GM19043 (cell line): Measurements from ENCODE around the gene AADACL4.
"Not testable (repeated sequence)": the region's sequence is repeated elsewhere in the genome, so short reads cannot be mapped to it uniquely, and the experiment has no call there.

Experiments
- ATAC-seq: cut with Tn5 transposase; IDR thresholded peaks from one replicate; pipeline ENCODE4 v1.9.1; 2021; ENCODE audit warnings: low read depth; ENCODE audit not compliant: unreplicated experiment

The AADACL4 gene

GRCh38 chr1:12708396-12709090 lies 64.7 kb downstream of the AADACL4 start:
- no peak for ATAC-seq

- no peak for ATAC-seq
Observed at GRCh38 chr1:12709091-12709491, 65.2 kb downstream of the AADACL4 start.

GRCh38 chr1:12709696-12710095 lies 65.8 kb downstream of the AADACL4 start:
- ATAC-seq, result no peak

- no peak for ATAC-seq
Observed at GRCh38 chr1:12711536-12711935, 67.7 kb downstream of the AADACL4 start.

- no peak for ATAC-seq
Observed at GRCh38 chr1:12712076-12712475, 68.2 kb downstream of the AADACL4 start.

GRCh38 chr1:12712929-12713328 lies 69.0 kb downstream of the AADACL4 start:
- ATAC-seq, result no peak

GRCh38 chr1:12713651-12714050 lies 69.8 kb downstream of the AADACL4 start:
- ATAC-seq, result not testable (repeated sequence)

GRCh38 chr1:12714710-12715475 lies 71.0 kb downstream of the AADACL4 start:
- no peak for ATAC-seq

GRCh38 chr1:12715896-12716437 lies 72.1 kb downstream of the AADACL4 start, which contains the start of gene AADACL3:
Gene AADACL3 (plus strand): TSS chr1:12716110. CDS start chr1:12716177, 67 bp downstream.
- ATAC-seq, result no peak
